MV-4-11 (cell line): ENCODE data around the gene MED23.

ENCODE experiments used
- DNase-seq: peaks from one replicate; lab custom pipeline; 2025; lab: John Stamatoyannopoulos, UW

Gene MED23

GRCh38 chr6:131640100-131640499 lies 12.1 kb upstream of the MED23 start:
- DNase-seq = no peak

- DNase-seq = no peak
Measured at GRCh38 chr6:131638013-131638412, 10.0 kb upstream of the MED23 start.

- no peak for DNase-seq
Measured at GRCh38 chr6:131636880-131637792, 9.1 kb upstream of the MED23 start, which contains the start of gene ENPP3. TSS of gene ENPP3 (plus strand) at chr6:131637302. CDS start at chr6:131637385, 83 bp downstream.

GRCh38 chr6:131635384-131636340 lies 7.6 kb upstream of the MED23 start:
- no peak for DNase-seq

- DNase-seq = no peak
Measured at GRCh38 chr6:131631625-131632289, 3.7 kb upstream of the MED23 start.

GRCh38 chr6:131629651-131630050 lies 1.6 kb upstream of the MED23 start:
- DNase-seq = no peak

GRCh38 chr6:131628726-131629125 lies 684 bp upstream of the MED23 start:
- no peak for DNase-seq

GRCh38 chr6:131615275-131615674 lies 12.8 kb downstream of the MED23 start:
- no peak for DNase-seq

GRCh38 chr6:131613296-131613925 lies 14.6 kb downstream of the MED23 start:
- DNase-seq = no peak

- no peak for DNase-seq
Measured at GRCh38 chr6:131602781-131603312, 25.2 kb downstream of the MED23 start.

- no peak for DNase-seq
Measured at GRCh38 chr6:131600716-131601115, 27.3 kb downstream of the MED23 start.

GRCh38 chr6:131597446-131597845 lies 30.6 kb downstream of the MED23 start:
- DNase-seq = peak; percentile 13

- no peak for DNase-seq
Measured at GRCh38 chr6:131594074-131594473, 34.0 kb downstream of the MED23 start.

GRCh38 chr6:131592935-131593334 lies 35.1 kb downstream of the MED23 start:
- no peak for DNase-seq

- no peak for DNase-seq
Measured at GRCh38 chr6:131588643-131589042, 39.4 kb downstream of the MED23 start.

- DNase-seq = no peak
Measured at GRCh38 chr6:131587909-131588308, 40.1 kb downstream of the MED23 start.

- DNase-seq = no peak
Measured at GRCh38 chr6:131586543-131586942, 41.5 kb downstream of the MED23 start.

- peak; percentile 58 for DNase-seq
Measured at GRCh38 chr6:131581523-131581922, 46.5 kb downstream of the MED23 start.

GRCh38 chr6:131575834-131576478 lies 52.1 kb downstream of the MED23 start:
- DNase-seq = peak; percentile 8

- DNase-seq = no peak
Measured at GRCh38 chr6:131574686-131575085, 53.4 kb downstream of the MED23 start.

- no peak for DNase-seq
Measured at GRCh38 chr6:131574133-131574532, 53.9 kb downstream of the MED23 start.
